Rectal smooth muscle tissue (tissue), 1 donor: ENCODE measurements around the gene ULK4.

Experiments
- H3K27ac ChIP-seq: one replicate; pipeline ENCODE4 v1.7.0; 2013; ENCODE audit warnings: low read depth, low read length, inconsistent platforms
- H3K27me3 ChIP-seq: one replicate; pipeline ENCODE4 v1.7.0; 2013; ENCODE audit warnings: low read length; ENCODE audit not compliant: control insufficient read depth, insufficient read depth
- H3K36me3 ChIP-seq: one replicate; pipeline ENCODE4 v1.7.0; 2013; ENCODE audit warnings: low read length; ENCODE audit not compliant: control insufficient read depth, insufficient read depth
- H3K4me1 ChIP-seq: one replicate; pipeline ENCODE4 v1.7.0; 2013; ENCODE audit warnings: low read length; ENCODE audit not compliant: control insufficient read depth, insufficient read depth
- H3K4me3 ChIP-seq: one replicate; pipeline ENCODE4 v1.7.0; 2013; ENCODE audit warnings: low read length
- H3K9ac ChIP-seq: one replicate; pipeline ENCODE4 v1.7.0; 2013; ENCODE audit warnings: low read length

Gene ULK4

GRCh38 chr3:41943311-41943843 lies 18.5 kb downstream of the ULK4 start:
- Histone ChIP-seq H3K9ac (no peak overlapping the region), H3K4me3 (no peak overlapping the region), H3K36me3 (no peaks in the 10 kb centered on the region), H3K4me1 (no peaks in the 10 kb centered on the region), H3K27me3 (no peaks in the 10 kb centered on the region), H3K27ac (no peak overlapping the region)

- Histone ChIP-seq H3K9ac (no peak overlapping the region), H3K4me3 (no peak overlapping the region), H3K27me3 (no peaks in the 10 kb centered on the region), H3K27ac (no peak overlapping the region), H3K36me3 (no peaks in the 10 kb centered on the region), H3K4me1 (no peaks in the 10 kb centered on the region)
Observed at GRCh38 chr3:41940393-41940792, 21.5 kb downstream of the ULK4 start.

- H3K27ac ChIP-seq: no peak overlapping the region
- H3K36me3 ChIP-seq: no peaks in the 10 kb centered on the region
- no peak overlapping the region for H3K9ac ChIP-seq
Observed at GRCh38 chr3:41936384-41936783, 25.5 kb downstream of the ULK4 start.

GRCh38 chr3:41933154-41933676 lies 28.7 kb downstream of the ULK4 start:
- no peaks in the 10 kb centered on the region for H3K36me3 ChIP-seq
- H3K27ac ChIP-seq: peak overlapping the region; percentile 43
- no peak overlapping the region for H3K9ac ChIP-seq
- H3K4me3 ChIP-seq: no peak overlapping the region
- H3K4me1 ChIP-seq: peaks cover 2% of the 10 kb centered on the region
- H3K27me3 ChIP-seq: no peaks in the 10 kb centered on the region

More at GRCh38 chr3:41936384-41936783, 25.5 kb downstream of the ULK4 start:
- Histone ChIP-seq H3K4me3 (no peak overlapping the region), H3K4me1 (peaks cover 2% of the 10 kb centered on the region), H3K27me3 (no peaks in the 10 kb centered on the region)

GRCh38 chr3:41932464-41932863 lies 29.4 kb downstream of the ULK4 start:
- H3K36me3 ChIP-seq: no peaks in the 10 kb centered on the region
- no peak overlapping the region for H3K4me3 ChIP-seq
- no peaks in the 10 kb centered on the region for H3K27me3 ChIP-seq
- no peak overlapping the region for H3K9ac ChIP-seq
- H3K4me1 ChIP-seq: peaks cover 2% of the 10 kb centered on the region
- no peak overlapping the region for H3K27ac ChIP-seq

GRCh38 chr3:41920406-41920965 lies 41.4 kb downstream of the ULK4 start:
- H3K9ac ChIP-seq: no peak overlapping the region
- no peak overlapping the region for H3K4me3 ChIP-seq
- H3K4me1 ChIP-seq: no peaks in the 10 kb centered on the region
- H3K27ac ChIP-seq: no peak overlapping the region
- no peaks in the 10 kb centered on the region for H3K36me3 ChIP-seq
- no peaks in the 10 kb centered on the region for H3K27me3 ChIP-seq

GRCh38 chr3:41915353-41915752 lies 46.5 kb downstream of the ULK4 start:
- H3K4me1 ChIP-seq: no peaks in the 10 kb centered on the region
- no peaks in the 10 kb centered on the region for H3K36me3 ChIP-seq
- H3K4me3 ChIP-seq: no peak overlapping the region
- H3K9ac ChIP-seq: no peak overlapping the region
- no peak overlapping the region for H3K27ac ChIP-seq
- no peaks in the 10 kb centered on the region for H3K27me3 ChIP-seq

GRCh38 chr3:41912280-41912679 lies 49.6 kb downstream of the ULK4 start:
- H3K9ac ChIP-seq: no peak overlapping the region
- no peaks in the 10 kb centered on the region for H3K27me3 ChIP-seq
- H3K36me3 ChIP-seq: no peaks in the 10 kb centered on the region
- no peaks in the 10 kb centered on the region for H3K4me1 ChIP-seq
- no peak overlapping the region for H3K27ac ChIP-seq
- H3K4me3 ChIP-seq: no peak overlapping the region

GRCh38 chr3:41907330-41908073 lies 54.4 kb downstream of the ULK4 start:
- no peak overlapping the region for H3K27ac ChIP-seq

GRCh38 chr3:41900265-41900664 lies 61.6 kb downstream of the ULK4 start:
- no peaks in the 10 kb centered on the region for H3K4me1 ChIP-seq
- H3K27me3 ChIP-seq: no peaks in the 10 kb centered on the region
- no peak overlapping the region for H3K9ac ChIP-seq
- no peak overlapping the region for H3K4me3 ChIP-seq
- H3K36me3 ChIP-seq: no peaks in the 10 kb centered on the region
- H3K27ac ChIP-seq: no peak overlapping the region

More at GRCh38 chr3:41907330-41908073, 54.4 kb downstream of the ULK4 start:
- Histone ChIP-seq H3K27me3 (no peaks in the 10 kb centered on the region), H3K4me3 (no peak overlapping the region), H3K36me3 (no peaks in the 10 kb centered on the region), H3K4me1 (no peaks in the 10 kb centered on the region), H3K9ac (no peak overlapping the region)

- Histone ChIP-seq H3K36me3 (no peaks in the 10 kb centered on the region), H3K27ac (no peak overlapping the region), H3K27me3 (no peaks in the 10 kb centered on the region), H3K4me1 (no peaks in the 10 kb centered on the region), H3K9ac (no peak overlapping the region), H3K4me3 (no peak overlapping the region)
Observed at GRCh38 chr3:41898631-41899030, 63.3 kb downstream of the ULK4 start.

- H3K27ac ChIP-seq: no peak overlapping the region
- H3K4me1 ChIP-seq: no peaks in the 10 kb centered on the region
- no peaks in the 10 kb centered on the region for H3K27me3 ChIP-seq
- no peak overlapping the region for H3K4me3 ChIP-seq
- no peak overlapping the region for H3K9ac ChIP-seq
- no peaks in the 10 kb centered on the region for H3K36me3 ChIP-seq
Observed at GRCh38 chr3:41893977-41894376, 67.9 kb downstream of the ULK4 start.
